ENCODE results near the gene AHNAK. TPM values are rescaled to one million over a fixed set of nuclear protein-coding genes. Genes with fewer than 3 reads are reported as not detected.

Gene AHNAK
- total RNA-seq, 2 donors from 2014 or later, result 168 to 241 TPM

DNA sequence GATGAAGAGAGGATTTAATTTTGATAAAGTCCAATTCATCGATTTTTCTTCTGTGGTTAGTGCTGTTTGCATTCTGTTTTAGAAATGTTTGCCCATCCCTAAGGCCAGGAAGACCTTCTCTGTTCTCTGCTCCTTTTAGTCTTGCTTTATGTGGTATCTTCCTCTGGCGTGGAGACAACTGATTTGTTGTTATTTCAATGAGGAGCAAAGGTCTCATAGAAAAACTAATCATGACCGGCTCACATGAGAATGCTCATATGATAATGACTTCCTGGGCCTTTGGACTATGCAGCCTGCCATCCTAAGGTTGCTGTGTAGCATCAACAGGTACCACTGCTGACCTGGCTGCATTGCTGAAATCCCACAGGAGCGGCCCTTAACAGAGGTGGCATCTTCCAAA is 108.0 kb downstream of the AHNAK start:
- no peaks in the 10 kb centered on the region for H3K27me3 ChIP-seq
- ATAC-seq, result no peak
- DNase-seq, result no peak
- H3K27ac ChIP-seq, result no peak overlapping the region
- H3K4me3 ChIP-seq, result no peak overlapping the region
- intact Hi-C loops (cut with DNase I), result no loop called here
- WGBS, 2 donors, result 61 to 73% methylated on average over 4 of the region's 4 CpGs
- no peaks in the 10 kb centered on the region for H3K36me3 ChIP-seq (replicated peaks in 1 of 2; ENCODE audit: insufficient read depth in 1 of 2, low read depth in 2 of 2)
- no peaks in the 10 kb centered on the region for H3K9me3 ChIP-seq
- TF ChIP-seq POLR2A (IDR thresholded peaks at IDR 0.05) (no peak), CTCF (IDR thresholded peaks at IDR 0.05) (no peak)
- H3K4me1 ChIP-seq, result peaks cover 2% of the 10 kb centered on the region

DNA sequence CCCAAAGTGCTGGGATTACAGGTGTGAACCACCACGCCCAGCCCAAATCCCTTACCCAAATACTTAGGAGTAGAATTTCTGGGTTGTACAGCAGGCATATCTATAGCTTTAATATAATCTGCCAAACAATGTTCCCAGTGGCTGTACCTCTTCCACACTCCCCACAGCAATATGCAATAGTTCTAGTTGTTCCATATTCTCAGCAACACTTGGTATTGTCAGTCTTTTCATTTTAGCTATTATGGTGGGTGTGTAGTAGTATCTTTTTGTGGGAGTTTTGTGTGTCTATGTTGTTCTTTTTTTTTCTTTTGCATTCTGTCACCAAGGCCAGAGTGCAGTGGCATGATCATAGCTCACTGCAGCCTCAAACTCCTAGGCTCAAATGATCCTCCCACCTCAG is 109.0 kb downstream of the AHNAK start:
- WGBS, 2 donors, result 18 to 69% methylated on average over 1 of the region's 1 CpG
- Histone ChIP-seq H3K27ac (no peak overlapping the region), H3K4me1 (peaks cover 13% of the 10 kb centered on the region), H3K36me3 (replicated peaks in 1 of 2; ENCODE audit: insufficient read depth in 1 of 2, low read depth in 2 of 2) (no peaks in the 10 kb centered on the region), H3K4me3 (no peak overlapping the region), H3K9me3 (no peaks in the 10 kb centered on the region), H3K27me3 (no peaks in the 10 kb centered on the region)
- DNase-seq, result no peak
- ATAC-seq, result no peak
- intact Hi-C loops (cut with DNase I), result no loop called here
- TF ChIP-seq CTCF (IDR thresholded peaks at IDR 0.05) (no peak), POLR2A (IDR thresholded peaks at IDR 0.05) (no peak)

- Histone ChIP-seq H3K27ac (peak overlapping the region in 1 of 4 donors; percentile 23), H3K36me3 (replicated peaks in 1 of 2; ENCODE audit: insufficient read depth in 1 of 2, low read depth in 2 of 2) (no peaks in the 10 kb centered on the region), H3K27me3 (no peaks in the 10 kb centered on the region), H3K4me1 (peaks cover 20% of the 10 kb centered on the region), H3K4me3 (no peak overlapping the region), H3K9me3 (no peaks in the 10 kb centered on the region)
- DNase-seq, result no peak
- TF ChIP-seq POLR2A (IDR thresholded peaks at IDR 0.05) (no peak), CTCF (IDR thresholded peaks at IDR 0.05) (no peak)
- no peak for ATAC-seq
- intact Hi-C loops (cut with DNase I), result no loop called here
- WGBS, 2 donors, result 65 to 77% methylated on average over 5 of the region's 5 CpGs
Measured at GRCh38 chr11:62435846-62436660, 110.6 kb downstream of the AHNAK start.

- TF ChIP-seq POLR2A (IDR thresholded peaks at IDR 0.05) (no peak), CTCF (IDR thresholded peaks at IDR 0.05) (no peak)
- no peak overlapping the region for H3K4me3 ChIP-seq
- H3K4me1 ChIP-seq, result peaks cover 20% of the 10 kb centered on the region
- no peaks in the 10 kb centered on the region for H3K9me3 ChIP-seq
- intact Hi-C loops (cut with DNase I), result no loop called here
- no peak for ATAC-seq
- WGBS, 2 donors, result 55 to 71% methylated on average over 6 of the region's 6 CpGs
- peak in 1 of 4 donors; percentile 35 for DNase-seq
- peak overlapping the region in 1 of 4 donors; percentile 54 for H3K27ac ChIP-seq
- no peaks in the 10 kb centered on the region for H3K36me3 ChIP-seq (replicated peaks in 1 of 2; ENCODE audit: insufficient read depth in 1 of 2, low read depth in 2 of 2)
- no peaks in the 10 kb centered on the region for H3K27me3 ChIP-seq
Measured at GRCh38 chr11:62433904-62434276, 112.7 kb downstream of the AHNAK start.
